Naive B cell (primary cell): ENCODE results near the gene ANKRD33. TPM values are rescaled to one million over a fixed set of nuclear protein-coding genes. Genes with fewer than 3 reads are reported as not detected.

Source experiments
- ATAC-seq, 2 donors: fragments of 150-1000 bp; cut with Tn5 transposase; 2 replicates each; pipeline ENCODE4 v1.10.0; 2021; ENCODE audit warnings: low read depth in 2 of 2, mild to moderate bottlenecking in 2 of 2, moderate library complexity in 2 of 2
- DNase-seq: peaks from one replicate; pipeline ENCODE4 v3.0.0; 2022
- H3K27ac Mint-ChIP-seq, 6 donors: one replicate each; pipeline ENCODE4 v1.8.0; 2020 to 2022; ENCODE audit warnings: mild to moderate bottlenecking in 6 of 6, mixed read lengths in 6 of 6, moderate library complexity in 5 of 6, inconsistent platforms in 2 of 6
- H3K27me3 Mint-ChIP-seq, 3 donors: one replicate each; pipeline ENCODE4 v1.8.0; 2021 to 2022; ENCODE audit warnings: mixed read lengths in 3 of 3, mild to moderate bottlenecking in 1 of 3
- H3K36me3 Mint-ChIP-seq, 2 donors: one replicate each; pipeline ENCODE4 v1.8.0; 2020 to 2022; ENCODE audit warnings: mixed read lengths in 2 of 2, inconsistent platforms in 1 of 2, mild to moderate bottlenecking in 1 of 2
- H3K4me1 Mint-ChIP-seq, 3 donors: one replicate each; pipeline ENCODE4 v1.8.0; 2020 to 2022; ENCODE audit warnings: mixed read lengths in 3 of 3, inconsistent platforms in 1 of 3, mild to moderate bottlenecking in 1 of 3, moderate library complexity in 1 of 3
- H3K4me3 Mint-ChIP-seq, 8 donors: one replicate each; pipeline ENCODE4 v1.8.0; 2020 to 2022; ENCODE audit warnings: mild to moderate bottlenecking in 8 of 8, mixed read lengths in 8 of 8, moderate library complexity in 8 of 8, inconsistent platforms in 2 of 8
- H3K9me3 Mint-ChIP-seq, 7 donors: one replicate each; pipeline ENCODE4 v1.8.0; 2020 to 2022; ENCODE audit warnings: mixed read lengths in 7 of 7, mild to moderate bottlenecking in 5 of 7, inconsistent platforms in 2 of 7, moderate library complexity in 1 of 7
- polyA plus RNA-seq, 6 donors: library from polyadenylated mRNA; unstranded; fragments of 300-500 nt; fragmentation: Illumina TruSeq; gene quantifications; one replicate each; pipeline ENCODE4 v1.2.3, GENCODE V29; 2021; ENCODE audit warnings: low read depth in 6 of 6

Gene ANKRD33, protein sequence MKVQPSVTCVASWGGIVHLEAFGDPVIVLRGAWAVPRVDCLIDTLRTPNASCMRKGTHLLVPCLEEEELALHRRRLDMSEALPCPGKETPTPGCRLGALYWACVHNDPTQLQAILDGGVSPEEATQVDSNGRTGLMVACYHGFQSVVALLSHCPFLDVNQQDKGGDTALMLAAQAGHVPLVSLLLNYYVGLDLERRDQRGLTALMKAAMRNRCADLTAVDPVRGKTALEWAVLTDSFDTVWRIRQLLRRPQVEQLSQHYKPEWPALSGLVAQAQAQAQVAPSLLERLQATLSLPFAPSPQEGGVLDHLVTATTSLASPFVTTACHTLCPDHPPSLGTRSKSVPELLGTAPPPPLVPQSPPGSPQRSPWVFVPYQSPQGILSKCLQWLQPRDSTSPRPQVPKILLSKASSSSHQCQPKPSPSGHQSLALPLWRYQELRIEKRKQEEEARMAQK
- polyA plus RNA-seq, result not detected

GRCh38 chr12:51887476-51888315 is at the start of gene ANKRD33:
ANKRD33 (plus strand) TSS chr12:51888103; CDS start chr12:51888187, 84 bp downstream.
- peak within 1 kb of the TSS in 2 of 8 donors; percentile 23 to 39 for H3K4me3 Mint-ChIP-seq
- peaks cover 0 to 7% of the 10 kb centered on the region in 2 donors for H3K36me3 Mint-ChIP-seq
- H3K27me3 Mint-ChIP-seq, result peaks cover 0 to 10% (median 5%) of the 10 kb centered on the region in 3 donors
- peaks cover 0 to 9% (median 2%) of the 10 kb centered on the region in 7 donors for H3K9me3 Mint-ChIP-seq
- H3K4me1 Mint-ChIP-seq, result peaks cover 10 to 18% (median 15%) of the 10 kb centered on the region in 3 donors
- H3K27ac Mint-ChIP-seq, result peak within 1 kb of the TSS in 3 of 6 donors; percentile 74 to 90 (median 90)
- DNase-seq, result no peak
- ATAC-seq, result no peak

DNA sequence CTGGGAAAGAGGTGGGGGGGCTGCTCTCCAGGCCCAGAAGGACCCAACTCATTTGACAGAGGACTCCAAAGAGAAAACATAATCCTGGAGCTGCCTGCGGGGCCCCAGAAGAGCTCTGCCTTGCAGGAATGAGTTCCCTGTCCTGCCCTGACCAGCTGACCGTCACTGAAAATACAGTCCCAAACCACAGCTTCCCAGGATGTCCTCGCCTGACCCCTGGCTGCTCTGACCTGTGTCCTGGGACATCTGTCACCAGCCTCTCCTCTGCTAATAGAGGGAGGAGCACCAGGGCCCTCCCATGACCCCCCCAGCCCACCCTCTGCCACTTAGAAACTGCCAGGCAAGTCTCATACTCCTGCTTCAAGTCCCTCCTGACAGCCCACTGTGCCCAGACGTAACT is 49.1 kb upstream of the ANKRD33 start:
- no peak for ATAC-seq

GRCh38 chr12:51839310-51839947 is 48.5 kb upstream of the ANKRD33 start:
- H3K36me3 Mint-ChIP-seq, result no peaks in the 10 kb centered on the region
- no peak overlapping the region for H3K4me3 Mint-ChIP-seq
- H3K27ac Mint-ChIP-seq, result peak overlapping the region in 1 of 6 donors; percentile 24
- no peaks in the 10 kb centered on the region for H3K9me3 Mint-ChIP-seq
- DNase-seq (no peak), ATAC-seq (no peak)
- no peaks in the 10 kb centered on the region for H3K4me1 Mint-ChIP-seq
- H3K27me3 Mint-ChIP-seq, result peaks cover 39 to 64% (median 53%) of the 10 kb centered on the region in 3 donors

More for the DNA sequence above, 49.1 kb upstream of the ANKRD33 start:
- peaks cover 0 to 2% (median 2%) of the 10 kb centered on the region in 3 donors for H3K4me1 Mint-ChIP-seq
- no peak for DNase-seq
- no peak overlapping the region for H3K27ac Mint-ChIP-seq
- no peak overlapping the region for H3K4me3 Mint-ChIP-seq
- peaks cover 37 to 62% (median 52%) of the 10 kb centered on the region in 3 donors for H3K27me3 Mint-ChIP-seq
- H3K36me3 Mint-ChIP-seq, result no peaks in the 10 kb centered on the region
- H3K9me3 Mint-ChIP-seq, result no peaks in the 10 kb centered on the region

- Mint-ChIP-seq H3K4me3 (no peak overlapping the region), H3K9me3 (no peaks in the 10 kb centered on the region), H3K36me3 (no peaks in the 10 kb centered on the region), H3K4me1 (peaks cover under 1 to 1% (median under 1%) of the 10 kb centered on the region in 3 donors), H3K27ac (no peak overlapping the region), H3K27me3 (peaks cover 39 to 72% (median 68%) of the 10 kb centered on the region in 3 donors)
- DNase-seq, result no peak
- ATAC-seq, result no peak
Observed at GRCh38 chr12:51840966-51841365, 46.9 kb upstream of the ANKRD33 start.

- H3K9me3 Mint-ChIP-seq, result no peaks in the 10 kb centered on the region
- peaks cover 6 to 7% (median 6%) of the 10 kb centered on the region in 3 donors for H3K4me1 Mint-ChIP-seq
- peaks cover 45 to 79% (median 76%) of the 10 kb centered on the region in 3 donors for H3K27me3 Mint-ChIP-seq
- no peaks in the 10 kb centered on the region for H3K36me3 Mint-ChIP-seq
- no peak overlapping the region for H3K4me3 Mint-ChIP-seq
- no peak overlapping the region for H3K27ac Mint-ChIP-seq
- no peak for ATAC-seq
- no peak for DNase-seq
Observed at GRCh38 chr12:51841727-51842126, 46.2 kb upstream of the ANKRD33 start.

- Mint-ChIP-seq H3K27me3 (peaks cover 47 to 66% (median 61%) of the 10 kb centered on the region in 3 donors), H3K27ac (no peak overlapping the region), H3K4me1 (peaks cover 6 to 10% (median 8%) of the 10 kb centered on the region in 3 donors), H3K9me3 (no peaks in the 10 kb centered on the region), H3K36me3 (no peaks in the 10 kb centered on the region), H3K4me3 (peak overlapping the region in 2 of 8 donors; percentile 20 to 37)
- ATAC-seq (no peak), DNase-seq (no peak)
Observed at GRCh38 chr12:51844854-51845253, 43.0 kb upstream of the ANKRD33 start.

- H3K27ac Mint-ChIP-seq, result no peak overlapping the region
- ATAC-seq (no peak), DNase-seq (no peak)
- no peaks in the 10 kb centered on the region for H3K9me3 Mint-ChIP-seq
- H3K36me3 Mint-ChIP-seq, result no peaks in the 10 kb centered on the region
- peaks cover 47 to 68% (median 63%) of the 10 kb centered on the region in 3 donors for H3K27me3 Mint-ChIP-seq
- H3K4me3 Mint-ChIP-seq, result peak overlapping the region in 4 of 8 donors; percentile 20 to 74 (median 46)
- H3K4me1 Mint-ChIP-seq, result peaks cover 6 to 10% (median 8%) of the 10 kb centered on the region in 3 donors
Observed at GRCh38 chr12:51845482-51845881, 42.4 kb upstream of the ANKRD33 start.

- H3K9me3 Mint-ChIP-seq, result no peaks in the 10 kb centered on the region
- DNase-seq (no peak), ATAC-seq (no peak)
- no peaks in the 10 kb centered on the region for H3K36me3 Mint-ChIP-seq
- H3K27me3 Mint-ChIP-seq, result peaks cover 47 to 72% (median 71%) of the 10 kb centered on the region in 3 donors
- H3K27ac Mint-ChIP-seq, result peak overlapping the region in 2 of 6 donors; percentile 44 to 47
- peaks cover 8 to 13% (median 11%) of the 10 kb centered on the region in 3 donors for H3K4me1 Mint-ChIP-seq
- H3K4me3 Mint-ChIP-seq, result peak overlapping the region in 7 of 8 donors; percentile 63 to 89 (median 74)
Observed at GRCh38 chr12:51846271-51846691, 41.6 kb upstream of the ANKRD33 start.

DNA sequence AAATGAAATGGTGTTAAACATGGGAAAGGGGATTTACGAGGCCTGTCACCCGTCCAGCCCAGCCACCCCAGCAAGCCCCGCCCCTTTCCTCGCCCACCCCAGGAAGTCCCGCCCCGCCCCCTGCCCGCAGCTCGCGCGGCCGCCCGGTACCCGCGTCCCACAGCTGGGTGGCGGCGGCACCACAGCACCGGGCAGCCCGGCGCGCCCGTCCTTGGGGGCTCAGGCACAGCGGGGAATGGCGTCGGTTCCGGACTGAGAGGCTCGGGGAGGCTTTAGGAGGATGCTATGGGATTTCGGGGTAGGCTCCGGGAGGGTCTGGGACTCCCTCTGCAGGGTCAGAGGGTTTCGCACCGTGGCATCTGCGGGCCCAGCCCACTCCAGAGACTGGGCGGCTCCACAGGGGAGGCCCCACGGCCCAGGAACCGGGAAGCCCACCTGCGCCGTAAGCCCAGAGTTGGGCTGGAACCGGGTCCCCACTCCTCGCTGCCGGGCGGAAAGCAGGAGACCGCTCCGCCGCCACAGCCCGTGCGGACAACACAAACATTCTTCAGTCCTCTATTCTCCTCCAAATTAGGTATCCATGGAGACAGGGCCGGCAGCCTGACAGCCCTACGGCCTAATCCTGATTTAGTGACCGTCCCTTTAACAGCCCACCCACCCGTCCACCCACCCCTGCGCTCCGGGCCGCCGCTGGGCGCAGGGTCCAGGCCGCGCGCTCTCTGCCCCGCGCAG is 40.8 kb upstream of the ANKRD33 start:
- peaks cover 14 to 20% (median 18%) of the 10 kb centered on the region in 3 donors for H3K4me1 Mint-ChIP-seq
- peak overlapping the region in 1 of 6 donors; percentile 56 for H3K27ac Mint-ChIP-seq
- H3K4me3 Mint-ChIP-seq, result peak overlapping the region; percentile 63 to 93 (median 86)
- peaks cover 47 to 73% (median 72%) of the 10 kb centered on the region in 3 donors for H3K27me3 Mint-ChIP-seq
- no peaks in the 10 kb centered on the region for H3K9me3 Mint-ChIP-seq
- ATAC-seq (peak; percentile 65 to 67), DNase-seq (peak; percentile 43)
- no peaks in the 10 kb centered on the region for H3K36me3 Mint-ChIP-seq

DNA sequence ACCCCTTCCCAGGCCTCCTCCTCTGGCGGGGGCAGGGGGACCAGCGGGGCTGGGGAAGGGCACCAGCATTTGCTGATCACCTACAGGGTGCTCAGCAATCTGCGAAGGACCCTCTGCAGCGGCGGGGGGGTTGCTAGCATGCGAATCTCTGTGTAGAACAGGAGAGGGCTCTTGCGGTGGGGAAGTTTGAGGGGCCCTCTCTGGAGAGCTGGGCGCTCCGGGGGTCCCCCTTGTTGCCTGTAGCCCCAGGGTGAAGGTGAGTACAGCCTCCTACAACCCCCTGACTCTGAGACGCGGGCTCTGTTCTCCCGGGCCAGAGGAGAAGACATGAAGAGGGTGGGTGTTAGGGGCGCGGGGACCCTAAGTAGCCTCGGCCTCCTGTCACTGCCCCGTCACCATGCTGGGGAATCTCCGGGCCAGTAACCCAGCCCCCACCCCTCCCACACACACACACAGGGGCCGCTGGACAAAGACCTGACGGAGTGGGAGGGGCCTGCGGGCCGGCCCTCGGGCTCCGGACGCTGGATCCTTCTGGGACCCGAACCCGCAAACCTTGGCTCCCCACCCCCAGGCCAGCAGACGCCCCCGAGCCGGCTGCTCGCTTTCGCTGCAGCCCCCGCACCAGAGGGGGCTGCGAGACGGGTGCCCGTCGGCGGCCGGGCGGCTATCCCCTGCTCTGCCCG is 40.1 kb upstream of the ANKRD33 start:
- Mint-ChIP-seq H3K9me3 (peaks cover 0 to 2% (median 0%) of the 10 kb centered on the region in 7 donors), H3K27me3 (peaks cover 52 to 73% (median 72%) of the 10 kb centered on the region in 3 donors), H3K4me3 (peak overlapping the region in 7 of 8 donors; percentile 63 to 93 (median 78)), H3K36me3 (no peaks in the 10 kb centered on the region), H3K27ac (peak overlapping the region in 1 of 6 donors; percentile 12), H3K4me1 (peaks cover 14 to 20% (median 18%) of the 10 kb centered on the region in 3 donors)
- DNase-seq (no peak), ATAC-seq (peak; percentile 29 to 36)

DNA sequence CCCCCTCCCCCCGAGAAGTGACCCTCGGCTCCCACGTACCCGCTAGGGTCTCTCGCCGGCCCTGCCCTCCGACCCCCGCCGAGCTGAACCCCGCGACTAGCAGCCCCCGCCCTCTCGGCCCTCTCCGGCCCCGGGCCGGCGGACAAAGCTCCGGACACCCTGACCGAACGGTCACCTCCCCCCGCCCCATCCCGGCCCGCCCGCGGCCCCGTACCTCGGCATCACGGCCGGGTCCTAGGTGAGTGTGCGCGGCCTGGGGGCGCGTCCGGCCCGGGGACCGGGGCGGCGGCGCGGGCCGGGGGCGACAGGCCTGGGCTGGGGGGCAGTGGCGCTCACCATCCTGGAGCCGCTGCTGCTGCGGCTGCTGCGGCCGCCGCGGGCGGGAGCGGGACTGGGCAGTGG is 39.6 kb upstream of the ANKRD33 start, which contains the start of gene FIGNL2:
Gene FIGNL2, minus strand, starts transcription at position 393 of the 402 bp plus-strand sequence. CDS start 26,305 bp downstream, outside the sequence.
- H3K4me3 Mint-ChIP-seq, result peak within 1 kb of the TSS in 7 of 8 donors; percentile 63 to 93 (median 78)
- H3K27me3 Mint-ChIP-seq, result peaks cover 52 to 75% (median 75%) of the 10 kb centered on the region in 3 donors
- peak within 1 kb of the TSS in 1 of 6 donors; percentile 12 for H3K27ac Mint-ChIP-seq
- H3K36me3 Mint-ChIP-seq, result no peaks in the 10 kb centered on the region
- DNase-seq (no peak), ATAC-seq (no peak)
- peaks cover 0 to 2% (median 0%) of the 10 kb centered on the region in 7 donors for H3K9me3 Mint-ChIP-seq
- H3K4me1 Mint-ChIP-seq, result peaks cover 14 to 20% (median 18%) of the 10 kb centered on the region in 3 donors
